HUES6 (cell line): ENCODE measurements around the gene FBXL22.

ENCODE experiments used
- H3K27ac ChIP-seq: 2 replicates; pipeline ENCODE4 v1.7.0; 2013; ENCODE audit warnings: low read depth, mild to moderate bottlenecking, low read length, inconsistent platforms
- H3K27me3 ChIP-seq: 2 replicates; pipeline ENCODE4 v1.6.1; 2013; ENCODE audit warnings: low read length; ENCODE audit not compliant: control insufficient read depth, insufficient read depth
- H3K36me3 ChIP-seq: 2 replicates; pipeline ENCODE4 v1.6.1; 2013; ENCODE audit warnings: low read length; ENCODE audit not compliant: control insufficient read depth, insufficient read depth
- H3K4me1 ChIP-seq: 2 replicates; pipeline ENCODE4 v1.6.1; 2013; ENCODE audit warnings: low read length; ENCODE audit not compliant: control insufficient read depth, insufficient read depth
- H3K4me3 ChIP-seq: 2 replicates; pipeline ENCODE4 v1.5.1; 2013; ENCODE audit warnings: low read depth, low read length
- H3K9ac ChIP-seq: one replicate; pipeline ENCODE4 v1.6.1; 2013; ENCODE audit warnings: mild to moderate bottlenecking, low read length
- H3K9me3 ChIP-seq: 2 replicates; pipeline ENCODE4 v1.6.1; 2013; ENCODE audit warnings: low read depth, low read length; ENCODE audit not compliant: control insufficient read depth, insufficient read depth

Gene FBXL22

GRCh38 chr15:63565536-63566186 lies 31.5 kb upstream of the FBXL22 start:
- peaks cover 12% of the 10 kb centered on the region; the same call in 1 of the 2 replicates for H3K36me3 ChIP-seq
- no peaks in the 10 kb centered on the region for H3K9me3 ChIP-seq
- no peaks in the 10 kb centered on the region for H3K27me3 ChIP-seq
- no peak overlapping the region for H3K27ac ChIP-seq
- H3K4me1 ChIP-seq = peaks cover 7% of the 10 kb centered on the region
- H3K9ac ChIP-seq = no peak overlapping the region
- no peak overlapping the region for H3K4me3 ChIP-seq

- Histone ChIP-seq H3K9ac (no peak overlapping the region), H3K4me1 (no peaks in the 10 kb centered on the region), H3K27ac (no peak overlapping the region), H3K36me3 (peaks cover 21% of the 10 kb centered on the region), H3K4me3 (no peak overlapping the region), H3K27me3 (no peaks in the 10 kb centered on the region), H3K9me3 (no peaks in the 10 kb centered on the region)
Observed at GRCh38 chr15:63572749-63573464, 24.3 kb upstream of the FBXL22 start.

GRCh38 chr15:63573533-63573932 lies 23.7 kb upstream of the FBXL22 start:
- Histone ChIP-seq H3K36me3 (peaks cover 21% of the 10 kb centered on the region), H3K9ac (no peak overlapping the region), H3K27me3 (no peaks in the 10 kb centered on the region), H3K4me3 (no peak overlapping the region), H3K4me1 (no peaks in the 10 kb centered on the region), H3K9me3 (no peaks in the 10 kb centered on the region), H3K27ac (no peak overlapping the region)

GRCh38 chr15:63575312-63575711 lies 21.9 kb upstream of the FBXL22 start:
- Histone ChIP-seq H3K4me3 (no peak overlapping the region), H3K4me1 (no peaks in the 10 kb centered on the region), H3K27ac (no peak overlapping the region), H3K27me3 (no peaks in the 10 kb centered on the region), H3K9ac (no peak overlapping the region), H3K9me3 (no peaks in the 10 kb centered on the region), H3K36me3 (peaks cover 20% of the 10 kb centered on the region)

GRCh38 chr15:63576441-63576840 lies 20.7 kb upstream of the FBXL22 start:
- no peaks in the 10 kb centered on the region for H3K4me1 ChIP-seq
- H3K4me3 ChIP-seq = no peak overlapping the region
- no peak overlapping the region for H3K27ac ChIP-seq
- H3K27me3 ChIP-seq = no peaks in the 10 kb centered on the region
- peaks cover 11% of the 10 kb centered on the region for H3K36me3 ChIP-seq
- H3K9me3 ChIP-seq = no peaks in the 10 kb centered on the region
- no peak overlapping the region for H3K9ac ChIP-seq

- no peaks in the 10 kb centered on the region for H3K27me3 ChIP-seq
- no peaks in the 10 kb centered on the region for H3K9me3 ChIP-seq
- no peak overlapping the region for H3K9ac ChIP-seq
- no peak overlapping the region for H3K27ac ChIP-seq
- no peaks in the 10 kb centered on the region for H3K4me1 ChIP-seq
- no peak overlapping the region for H3K4me3 ChIP-seq
- H3K36me3 ChIP-seq = no peaks in the 10 kb centered on the region
Observed at GRCh38 chr15:63582179-63582578, 15.0 kb upstream of the FBXL22 start.

- Histone ChIP-seq H3K27me3 (no peaks in the 10 kb centered on the region), H3K9ac (no peak overlapping the region), H3K4me3 (no peak overlapping the region), H3K4me1 (no peaks in the 10 kb centered on the region), H3K36me3 (no peaks in the 10 kb centered on the region), H3K9me3 (no peaks in the 10 kb centered on the region), H3K27ac (no peak overlapping the region)
Observed at GRCh38 chr15:63582718-63583426, 14.3 kb upstream of the FBXL22 start.

- H3K4me1 ChIP-seq = no peaks in the 10 kb centered on the region
- no peaks in the 10 kb centered on the region for H3K27me3 ChIP-seq
- no peak overlapping the region for H3K4me3 ChIP-seq
- H3K36me3 ChIP-seq = peaks cover 26% of the 10 kb centered on the region; the same call in 1 of the 2 replicates
- no peak overlapping the region for H3K27ac ChIP-seq
- no peaks in the 10 kb centered on the region for H3K9me3 ChIP-seq
- no peak overlapping the region for H3K9ac ChIP-seq
Observed at GRCh38 chr15:63586790-63587189, 10.4 kb upstream of the FBXL22 start.

GRCh38 chr15:63587527-63587926 lies 9.7 kb upstream of the FBXL22 start:
- peaks cover 26% of the 10 kb centered on the region; the same call in 1 of the 2 replicates for H3K36me3 ChIP-seq

GRCh38 chr15:63588826-63589225 lies 8.4 kb upstream of the FBXL22 start:
- Histone ChIP-seq H3K4me3 (no peak overlapping the region), H3K27ac (no peak overlapping the region), H3K27me3 (no peaks in the 10 kb centered on the region), H3K9ac (no peak overlapping the region), H3K9me3 (no peaks in the 10 kb centered on the region), H3K4me1 (no peaks in the 10 kb centered on the region), H3K36me3 (peaks cover 26% of the 10 kb centered on the region; the same call in 1 of the 2 replicates)

More at GRCh38 chr15:63587527-63587926, 9.7 kb upstream of the FBXL22 start:
- no peaks in the 10 kb centered on the region for H3K9me3 ChIP-seq
- H3K9ac ChIP-seq = no peak overlapping the region
- H3K4me1 ChIP-seq = no peaks in the 10 kb centered on the region
- no peak overlapping the region for H3K27ac ChIP-seq
- no peak overlapping the region for H3K4me3 ChIP-seq
- H3K27me3 ChIP-seq = no peaks in the 10 kb centered on the region
